Anterior cingulate cortex (tissue), 58 donors: Measurements from ENCODE around the gene MAP7.
"Not testable (repeated sequence)": the region's sequence is repeated elsewhere in the genome, so short reads cannot be mapped to it uniquely, and the experiment has no call there.

Experiments used
- DNase-seq, 58 donors: peaks; one replicate each; lab custom pipeline; 2025; lab: John Stamatoyannopoulos, UW

The MAP7 gene

DNA sequence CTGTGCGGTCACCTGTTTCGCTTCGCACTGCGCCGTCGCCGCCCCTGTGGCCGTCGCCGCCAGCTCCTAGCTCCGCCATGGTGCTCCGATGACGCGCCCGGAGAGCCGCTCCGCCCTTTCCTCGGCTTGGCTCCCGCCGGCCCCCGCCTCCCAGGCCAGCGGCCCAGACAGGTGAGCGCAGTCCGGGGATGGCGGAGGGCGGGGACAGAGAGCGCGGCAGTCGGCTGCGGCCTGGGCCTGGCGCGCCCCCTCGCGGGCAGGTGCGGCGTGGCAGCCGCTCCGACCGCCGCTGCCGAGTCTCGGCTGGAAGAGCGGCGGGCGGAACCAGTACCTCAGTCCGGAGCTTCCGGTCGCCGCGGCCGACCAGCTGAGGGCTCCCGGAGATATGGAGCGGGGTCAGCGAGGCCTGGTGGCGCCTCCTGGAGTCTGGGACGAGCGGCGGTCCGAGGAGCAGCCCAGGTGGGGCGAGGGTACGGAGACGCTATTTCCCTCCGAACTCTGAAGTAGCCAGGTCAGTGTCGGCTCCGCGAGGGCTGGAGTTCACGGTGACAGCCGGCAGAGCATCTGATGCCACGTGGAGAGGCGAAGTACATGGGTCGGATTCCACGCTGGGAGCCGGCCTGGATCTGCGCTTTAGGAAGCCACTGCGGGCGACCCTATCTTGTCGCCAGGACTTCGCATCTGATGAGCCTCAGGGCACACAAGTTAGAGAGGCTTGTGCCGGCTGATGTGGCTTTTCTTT is at the start of gene MAP7:
Gene MAP7, minus strand, starts transcription at position 93 of the 742 bp plus-strand sequence. Its CDS starts 14 bp downstream, at position 79.
- peak in 38 of 58 donors; percentile 12 to 77 (median 44) for DNase-seq

DNA sequence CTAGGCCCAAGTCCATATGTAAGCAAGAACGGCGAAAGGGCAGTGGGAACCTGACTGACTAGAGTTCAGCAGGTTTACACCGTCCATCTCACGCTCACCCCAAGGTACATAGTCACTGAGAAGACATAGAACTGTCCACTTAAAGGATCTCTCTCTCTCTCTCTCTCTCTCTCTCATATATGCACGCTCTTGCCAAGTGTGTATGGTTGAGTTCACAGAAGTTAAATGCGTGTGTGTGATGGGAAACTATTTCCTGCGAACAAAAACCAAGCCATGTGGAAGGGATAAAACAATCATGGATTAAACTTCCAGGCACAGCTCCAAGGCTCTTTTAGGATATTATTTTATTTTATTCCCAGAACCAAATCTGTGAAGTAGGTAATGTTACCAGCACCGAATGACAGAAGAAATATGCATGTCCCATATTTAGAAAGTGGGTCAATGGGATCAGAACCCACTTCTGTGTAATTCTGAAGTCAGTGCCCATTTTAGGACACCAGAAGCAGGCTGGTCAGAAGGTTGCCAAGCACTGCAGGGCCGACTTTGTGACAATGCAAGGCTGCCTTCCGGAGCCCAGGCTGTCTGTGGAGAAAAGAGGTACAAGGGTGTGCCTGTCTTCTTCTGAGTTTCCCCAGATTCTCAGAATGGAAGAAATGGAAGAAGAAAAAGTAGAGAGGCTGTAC is 49.2 kb upstream of the MAP7 start:
- DNase-seq: no peak

DNA sequence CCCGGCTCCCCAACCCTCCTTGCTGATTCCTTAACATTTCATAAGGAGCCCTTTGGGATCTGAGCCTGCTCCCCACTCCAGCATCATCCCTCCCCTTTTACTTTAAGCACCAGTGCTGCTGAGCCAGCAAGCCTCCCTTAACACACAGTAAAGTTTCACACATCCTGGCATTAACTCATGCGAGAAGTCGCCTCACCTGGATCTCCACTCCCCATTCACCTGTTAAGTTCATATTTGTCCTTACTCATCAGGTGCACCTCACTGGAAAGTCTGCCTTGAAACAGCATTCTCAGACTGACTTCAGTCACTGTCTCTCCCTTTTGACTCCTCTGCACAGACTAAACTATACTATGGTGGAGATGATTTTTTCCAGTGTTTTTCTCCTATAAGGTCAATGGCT is 47.8 kb upstream of the MAP7 start:
- no peak for DNase-seq

GRCh38 chr6:136594671-136595070 is 44.4 kb upstream of the MAP7 start:
- no peak for DNase-seq

GRCh38 chr6:136593748-136594490 is 43.7 kb upstream of the MAP7 start:
- peak in 2 of 58 donors; percentile 5 to 6 for DNase-seq

DNA sequence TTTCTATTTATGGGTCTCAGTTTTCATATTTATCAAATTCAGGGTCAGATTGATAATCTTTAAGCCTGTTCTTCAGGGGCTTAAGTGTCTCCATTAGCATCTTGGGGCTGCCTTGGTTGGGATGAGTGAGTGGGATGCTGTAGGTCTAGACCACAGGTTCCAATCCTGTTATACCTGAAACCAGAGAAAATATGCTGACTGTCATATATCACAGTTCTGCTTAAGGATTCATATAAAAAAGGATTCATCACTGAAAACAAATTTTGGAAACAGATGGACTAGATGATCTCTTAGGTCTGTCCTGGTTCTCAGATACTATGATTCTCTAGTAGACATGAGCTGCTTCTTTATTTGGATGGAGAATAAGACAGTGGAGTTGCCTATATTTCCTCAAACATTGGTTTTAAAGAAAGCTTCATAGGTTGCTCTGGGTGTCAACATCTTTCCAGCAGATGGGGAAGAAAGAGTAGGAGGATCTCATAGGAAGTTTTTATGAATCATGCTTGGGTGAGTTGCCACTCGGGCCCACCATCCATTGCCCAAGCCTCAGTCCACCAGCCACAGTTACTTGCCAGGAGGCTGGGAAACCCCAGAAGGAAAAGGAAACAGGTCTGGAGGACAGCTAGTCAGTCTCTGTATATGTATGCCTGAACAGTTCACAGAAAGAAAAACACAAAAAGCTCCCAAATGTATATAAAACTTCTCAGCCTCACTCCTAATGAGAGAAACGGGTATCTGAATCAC is 42.9 kb upstream of the MAP7 start:
- no peak for DNase-seq

DNA sequence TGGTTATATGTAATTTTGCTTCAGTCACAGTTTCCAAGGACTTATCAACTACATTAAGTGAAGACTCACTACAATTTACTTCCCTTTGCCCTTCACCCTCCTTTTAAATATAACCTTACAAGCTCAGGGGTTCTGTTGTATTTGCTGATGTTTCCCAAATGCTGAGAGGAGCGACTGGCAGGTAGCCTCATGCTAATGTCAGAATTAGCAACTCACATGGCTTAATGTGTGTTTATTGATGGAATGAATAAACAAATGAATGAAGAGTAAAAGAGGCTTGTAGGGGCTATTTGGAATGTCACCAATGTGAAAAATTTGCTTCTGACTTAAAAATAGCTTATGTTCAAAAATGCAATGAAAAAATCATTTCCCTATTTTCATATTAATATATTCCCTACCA is 41.4 kb upstream of the MAP7 start:
- no peak for DNase-seq

- not testable (repeated sequence) for DNase-seq
Measured at GRCh38 chr6:136590846-136591245, 40.6 kb upstream of the MAP7 start.

GRCh38 chr6:136587527-136587926 is 37.3 kb upstream of the MAP7 start:
- DNase-seq: no peak

GRCh38 chr6:136586295-136586694 is 36.1 kb upstream of the MAP7 start:
- no peak for DNase-seq

DNA sequence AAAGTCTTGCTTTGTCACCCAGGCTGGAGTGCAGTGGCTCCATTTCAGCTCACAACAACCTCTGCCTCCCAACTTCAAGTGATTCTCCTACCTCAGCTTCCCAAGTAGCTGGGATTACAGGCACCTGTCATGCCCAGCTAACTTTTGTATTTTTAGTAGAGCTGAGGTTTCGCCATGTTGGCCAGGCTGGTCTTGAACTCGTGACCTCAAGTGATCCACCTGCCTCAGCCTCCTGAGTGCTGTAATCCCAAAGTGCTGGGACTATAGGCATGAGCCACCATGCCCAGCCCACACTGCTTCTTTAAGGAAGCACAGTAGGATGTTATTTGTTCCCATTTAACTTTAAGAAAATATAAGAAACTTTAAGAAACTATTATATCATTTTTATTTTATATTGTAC is 35.3 kb upstream of the MAP7 start:
- DNase-seq: not testable (repeated sequence)

GRCh38 chr6:136584290-136584689 is 34.1 kb upstream of the MAP7 start:
- DNase-seq: not testable (repeated sequence)

DNA sequence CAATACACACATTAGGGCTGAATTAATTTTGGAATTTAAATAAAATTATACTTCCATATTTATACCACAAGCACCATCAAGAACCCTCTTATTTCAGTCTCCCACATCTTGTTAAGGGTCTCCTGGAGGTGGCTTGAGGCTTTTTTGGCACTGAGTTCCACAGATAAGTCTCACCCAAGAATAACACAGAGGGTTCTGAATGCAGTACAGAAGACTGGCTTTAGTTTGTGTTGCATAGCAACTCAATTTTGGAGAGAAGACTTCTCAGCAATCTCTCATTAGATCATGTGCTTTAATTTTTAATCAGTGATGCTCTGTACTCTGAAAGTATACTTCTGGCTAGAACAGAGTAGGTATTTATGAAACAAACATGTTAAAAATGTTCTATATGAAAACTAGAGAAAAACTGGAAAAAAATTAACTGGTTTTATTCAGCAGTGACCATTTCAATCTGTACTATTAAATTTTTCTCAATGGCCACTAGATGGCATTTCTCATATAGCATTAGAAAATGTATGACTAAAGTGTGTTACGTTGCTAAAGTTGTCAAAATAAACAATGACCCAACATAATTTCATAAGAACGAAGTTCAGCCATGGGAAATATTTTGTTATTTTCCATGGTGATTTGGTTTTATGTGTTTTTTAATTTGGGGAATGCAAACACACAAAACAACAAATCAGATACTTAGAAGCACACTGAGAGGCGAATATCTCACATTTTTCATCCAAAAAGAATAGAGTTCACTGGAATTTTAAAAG is 32.7 kb upstream of the MAP7 start:
- no peak for DNase-seq

GRCh38 chr6:136579800-136580199 is 29.6 kb upstream of the MAP7 start:
- no peak for DNase-seq

GRCh38 chr6:136576821-136577220 is 26.6 kb upstream of the MAP7 start:
- DNase-seq: no peak

DNA sequence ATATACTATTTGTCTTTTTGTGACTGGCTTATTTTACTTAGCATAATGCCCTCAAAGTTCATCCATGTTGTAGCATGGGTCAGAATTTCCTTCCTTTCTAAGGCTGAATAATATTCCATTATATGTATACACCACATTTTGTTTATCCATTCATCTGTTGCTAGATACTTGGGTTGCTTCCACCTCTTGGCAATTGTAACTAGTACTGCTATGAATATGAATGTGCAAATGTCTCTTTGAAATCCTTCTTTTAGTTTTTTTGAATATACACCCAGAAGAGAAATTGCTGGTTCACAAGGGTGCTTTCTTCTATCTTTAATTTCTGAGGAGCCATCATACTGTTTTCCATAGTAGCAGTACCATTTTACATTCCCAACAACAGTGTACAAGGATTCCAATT is 21.3 kb upstream of the MAP7 start:
- no peak for DNase-seq

- DNase-seq: no peak
Measured at GRCh38 chr6:136571065-136571464, 20.8 kb upstream of the MAP7 start.

DNA sequence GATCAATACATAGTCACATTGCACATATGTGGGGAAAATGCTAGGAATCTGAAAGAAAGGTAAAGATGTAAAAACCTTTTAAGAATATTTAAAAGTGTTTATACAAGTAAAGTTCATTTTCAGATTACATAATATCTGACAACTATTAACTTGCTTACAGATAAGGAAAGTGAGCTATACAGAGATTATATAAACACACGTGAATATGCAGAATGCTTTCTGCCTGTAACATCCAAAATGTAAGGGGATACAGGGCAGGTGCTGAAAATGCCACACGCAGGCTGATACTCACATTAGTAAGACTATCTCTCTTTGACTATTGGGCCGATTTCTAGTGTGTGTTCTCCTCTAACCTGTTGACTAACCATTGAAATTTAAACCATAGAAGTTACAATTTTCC is 17.9 kb upstream of the MAP7 start:
- no peak for DNase-seq

- no peak for DNase-seq
Measured at GRCh38 chr6:136567688-136568087, 17.5 kb upstream of the MAP7 start.

DNA sequence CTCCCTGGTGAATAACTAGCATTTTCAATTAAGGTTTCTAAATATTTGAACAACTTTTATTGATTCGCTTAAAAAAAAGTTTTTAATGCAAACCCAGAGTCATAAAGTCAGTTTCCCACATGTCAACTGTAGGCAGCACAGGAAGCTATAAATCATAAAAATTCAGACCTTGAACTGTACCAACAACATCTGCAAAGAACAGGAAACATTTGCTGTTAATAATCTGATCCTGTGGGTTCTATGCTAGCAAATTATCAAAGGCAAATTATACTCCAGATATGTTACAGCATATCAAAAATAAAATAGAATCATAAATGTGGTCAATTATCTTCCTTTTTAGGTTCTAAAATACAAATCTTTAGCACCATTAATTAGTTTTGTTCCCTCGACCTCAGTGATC is 16.6 kb upstream of the MAP7 start:
- DNase-seq: no peak
